Measurements from ENCODE around the gene POLL. TPM values are rescaled to one million over a fixed set of nuclear protein-coding genes. Genes with fewer than 3 reads are reported as not detected.

The POLL gene
- total and polyA plus RNA-seq, 10 of the 15 experiments (the other 5 are each of a cell fraction or from before 2014, with no cell fraction given) = 1.5 to 25.4 (median 13.8) TPM

DNA sequence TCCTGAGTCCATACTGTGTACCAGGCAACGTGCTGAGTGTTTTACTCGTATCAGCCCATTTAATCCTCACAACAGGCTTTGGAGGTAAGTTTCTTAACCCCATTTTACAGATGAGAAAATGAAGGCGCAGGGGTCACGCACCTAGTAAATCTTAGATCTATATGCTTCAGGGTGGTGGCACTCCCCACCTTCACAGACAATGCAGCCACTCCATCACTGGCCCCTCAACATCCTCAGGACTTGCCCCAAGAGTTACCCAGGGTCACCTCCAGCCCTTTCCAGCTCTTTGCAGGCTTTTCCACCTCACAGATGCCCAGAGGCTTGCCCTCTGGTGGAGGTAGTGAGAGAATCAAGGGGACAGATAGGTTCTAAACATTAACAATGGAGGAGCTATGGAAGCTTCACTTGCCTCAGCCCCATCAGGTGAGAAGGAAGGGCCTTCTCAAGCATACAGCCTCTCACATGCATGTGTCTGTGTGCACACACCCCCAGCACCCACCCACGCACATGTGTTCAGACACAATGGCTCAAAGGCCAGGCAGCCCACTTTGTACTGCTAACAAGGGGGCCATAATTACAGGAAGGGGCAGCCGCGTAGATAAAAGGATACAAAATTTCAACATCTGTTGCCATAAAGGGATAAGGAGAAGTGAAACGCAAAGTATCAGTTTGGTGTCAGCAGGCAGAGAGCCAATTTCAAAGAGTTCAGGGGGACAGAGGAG is 29.2 kb upstream of the POLL start (continued):
- TF ChIP-seq PRDM15 (CRISPR knock-in tag; IDR thresholded peaks at IDR 0.05) (no peak), CHD4 (IDR thresholded peaks at IDR 0.05) (no peak), RAD21 (IDR thresholded peaks at IDR 0.05; ENCODE audit: insufficient read depth, low read depth, low read length) (no peak), HCFC1 (IDR thresholded peaks at IDR 0.05; ENCODE audit: low read length) (no peak), SRF (IDR thresholded peaks at IDR 0.05; ENCODE audit: low read depth in 2 of 2, low read length in 2 of 2) (peak in 1 of 2 experiments; percentile 62; a peak in 1 of 4 replicates), IKZF2 (IDR thresholded peaks at IDR 0.05) (peak; percentile 63 to 67; a peak in 2 of 4 replicates), DPF2 (IDR thresholded peaks at IDR 0.05) (peak; percentile 26; the same call in 1 of the 2 replicates), JUNB (IDR thresholded peaks at IDR 0.05) (no peak), IKZF1 (conservative IDR thresholded peaks at IDR 0.05) (peak; percentile 59; the same call in 1 of the 2 replicates), CREB1 (IDR thresholded peaks at IDR 0.05; ENCODE audit: low read depth) (peak; percentile 9; the same call in 1 of the 2 replicates), SREBF1 (IDR thresholded peaks at IDR 0.05; ENCODE audit: low read length) (no peak), POLR2A (IDR thresholded peaks at IDR 0.05; ENCODE audit: low read depth, low read length) (0 out of 2 replicates have a peak, but pooled peaks have one; percentile 6), SMAD5 (IDR thresholded peaks at IDR 0.05; ENCODE audit: low read depth) (no peak), NR2C1 (IDR thresholded peaks at IDR 0.05) (no peak), TCF7 (IDR thresholded peaks at IDR 0.05; ENCODE audit: borderline replicate concordance) (no peak), FOXK2 (IDR thresholded peaks at IDR 0.05) (no peak), MEF2B (IDR thresholded peaks at IDR 0.05; ENCODE audit: partially characterized antibody, poor library complexity, severe bottlenecking) (peak; percentile 88), MXI1 (IDR thresholded peaks at IDR 0.05; ENCODE audit: low read depth, low read length) (peak; percentile 88), NKRF (conservative IDR thresholded peaks at IDR 0.05) (no peak), CREM (IDR thresholded peaks at IDR 0.05; ENCODE audit: low read depth) (0 out of 2 replicates have a peak, but pooled peaks have one; percentile 42), SIN3A (IDR thresholded peaks at IDR 0.05; ENCODE audit: low read depth, low read length) (peak; percentile 86)
- TF ChIP-seq, protein P1, sequence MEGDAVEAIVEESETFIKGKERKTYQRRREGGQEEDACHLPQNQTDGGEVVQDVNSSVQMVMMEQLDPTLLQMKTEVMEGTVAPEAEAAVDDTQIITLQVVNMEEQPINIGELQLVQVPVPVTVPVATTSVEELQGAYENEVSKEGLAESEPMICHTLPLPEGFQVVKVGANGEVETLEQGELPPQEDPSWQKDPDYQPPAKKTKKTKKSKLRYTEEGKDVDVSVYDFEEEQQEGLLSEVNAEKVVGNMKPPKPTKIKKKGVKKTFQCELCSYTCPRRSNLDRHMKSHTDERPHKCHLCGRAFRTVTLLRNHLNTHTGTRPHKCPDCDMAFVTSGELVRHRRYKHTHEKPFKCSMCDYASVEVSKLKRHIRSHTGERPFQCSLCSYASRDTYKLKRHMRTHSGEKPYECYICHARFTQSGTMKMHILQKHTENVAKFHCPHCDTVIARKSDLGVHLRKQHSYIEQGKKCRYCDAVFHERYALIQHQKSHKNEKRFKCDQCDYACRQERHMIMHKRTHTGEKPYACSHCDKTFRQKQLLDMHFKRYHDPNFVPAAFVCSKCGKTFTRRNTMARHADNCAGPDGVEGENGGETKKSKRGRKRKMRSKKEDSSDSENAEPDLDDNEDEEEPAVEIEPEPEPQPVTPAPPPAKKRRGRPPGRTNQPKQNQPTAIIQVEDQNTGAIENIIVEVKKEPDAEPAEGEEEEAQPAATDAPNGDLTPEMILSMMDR (IDR thresholded peaks at IDR 0.05 in 2 of 3, conservative IDR thresholded peaks at IDR 0.05 in 1 of 3; ENCODE audit: control insufficient read depth in 2 of 3, extremely low read depth in 1 of 3, insufficient read depth in 1 of 3, low read depth in 3 of 3, low read length in 3 of 3) = peak; percentile 0 to 22 (median 16); a peak in 1 of 6 replicates
- TF ChIP-seq, protein P2, sequence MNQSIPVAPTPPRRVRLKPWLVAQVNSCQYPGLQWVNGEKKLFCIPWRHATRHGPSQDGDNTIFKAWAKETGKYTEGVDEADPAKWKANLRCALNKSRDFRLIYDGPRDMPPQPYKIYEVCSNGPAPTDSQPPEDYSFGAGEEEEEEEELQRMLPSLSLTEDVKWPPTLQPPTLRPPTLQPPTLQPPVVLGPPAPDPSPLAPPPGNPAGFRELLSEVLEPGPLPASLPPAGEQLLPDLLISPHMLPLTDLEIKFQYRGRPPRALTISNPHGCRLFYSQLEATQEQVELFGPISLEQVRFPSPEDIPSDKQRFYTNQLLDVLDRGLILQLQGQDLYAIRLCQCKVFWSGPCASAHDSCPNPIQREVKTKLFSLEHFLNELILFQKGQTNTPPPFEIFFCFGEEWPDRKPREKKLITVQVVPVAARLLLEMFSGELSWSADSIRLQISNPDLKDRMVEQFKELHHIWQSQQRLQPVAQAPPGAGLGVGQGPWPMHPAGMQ (IDR thresholded peaks at IDR 0.05; ENCODE audit: borderline replicate concordance) = no peak

Measured in GM12878 (cell line).